Stimulated activated CD8-positive, alpha-beta memory T cell treated with anti-CD3 and anti-CD28 coated beads, Interleukin-7, amount 100 ng/mL, for 1 hour (primary cell): ENCODE data around the gene ARMC9.

Experiments used
- DNase-seq, 2 donors: peaks; one replicate each; pipeline ENCODE4 v3.0.0-alpha.2; 2020; ENCODE audit warnings: low read depth in 2 of 2

The ARMC9 gene

GRCh38 chr2:231315896-231316295 lies 117.5 kb downstream of the ARMC9 start:
- DNase-seq, result no peak

- no peak for DNase-seq
Measured at GRCh38 chr2:231317579-231317978, 119.1 kb downstream of the ARMC9 start.

- no peak for DNase-seq
Measured at GRCh38 chr2:231318436-231318835, 120.0 kb downstream of the ARMC9 start.

- no peak for DNase-seq
Measured at GRCh38 chr2:231318954-231319353, 120.5 kb downstream of the ARMC9 start.

GRCh38 chr2:231319867-231320266 lies 121.4 kb downstream of the ARMC9 start:
- DNase-seq, result no peak

- no peak for DNase-seq
Measured at GRCh38 chr2:231321021-231321420, 122.6 kb downstream of the ARMC9 start.

- DNase-seq, result no peak
Measured at GRCh38 chr2:231321556-231322334, 123.3 kb downstream of the ARMC9 start.

- DNase-seq, result no peak
Measured at GRCh38 chr2:231323316-231323715, 124.9 kb downstream of the ARMC9 start.

- no peak for DNase-seq
Measured at GRCh38 chr2:231325826-231326225, 127.4 kb downstream of the ARMC9 start.

GRCh38 chr2:231326404-231326803 lies 128.0 kb downstream of the ARMC9 start:
- DNase-seq, result no peak

- no peak for DNase-seq
Measured at GRCh38 chr2:231330311-231330710, 131.9 kb downstream of the ARMC9 start.

- DNase-seq, result no peak
Measured at GRCh38 chr2:231331533-231331932, 133.1 kb downstream of the ARMC9 start.

GRCh38 chr2:231332388-231332787 lies 134.0 kb downstream of the ARMC9 start:
- no peak for DNase-seq

GRCh38 chr2:231332872-231333500 lies 134.6 kb downstream of the ARMC9 start:
- DNase-seq, result no peak

GRCh38 chr2:231334179-231334930 lies 135.9 kb downstream of the ARMC9 start:
- no peak for DNase-seq

- no peak for DNase-seq
Measured at GRCh38 chr2:231334981-231335380, 136.6 kb downstream of the ARMC9 start.

GRCh38 chr2:231335591-231335990 lies 137.2 kb downstream of the ARMC9 start:
- no peak for DNase-seq

GRCh38 chr2:231336236-231336635 lies 137.8 kb downstream of the ARMC9 start:
- DNase-seq, result no peak

- no peak for DNase-seq
Measured at GRCh38 chr2:231336700-231337099, 138.3 kb downstream of the ARMC9 start.

GRCh38 chr2:231337807-231338759 lies 139.7 kb downstream of the ARMC9 start:
- no peak for DNase-seq

GRCh38 chr2:231339316-231339715 lies 140.9 kb downstream of the ARMC9 start:
- DNase-seq, result no peak

- DNase-seq, result no peak
Measured at GRCh38 chr2:231341100-231341499, 142.7 kb downstream of the ARMC9 start.
